ENCODE measurements around the gene MALAT1.

- peak in 9 of 12 donors; percentile 27 to 56 (median 42) for TF ChIP-seq CTCF (IDR thresholded peaks at IDR 0.05)
- no peak for TF ChIP-seq POLR2A (IDR thresholded peaks at IDR 0.05)
These were observed 52.9 kb downstream of the MALAT1 start for GRCh38 chr11:65551572-65552387.

Measured in heart left ventricle (tissue), 13 donors.